GM23338 (cell line): Measurements from ENCODE around the gene SPINDOC. TPM values are rescaled to one million over a fixed set of nuclear protein-coding genes. Genes with fewer than 3 reads are reported as not detected.

Experiments used
- ATAC-seq: fragments of 200-7000 bp; cut with Tn5 transposase; 3 replicates; pipeline ENCODE4 v1.9.1; 2020
- DNase-seq: peaks from one replicate; pipeline ENCODE4 v3.0.0-alpha.2; 2015; ENCODE audit warnings: low spot score
- H2AFZ ChIP-seq: fragments of 200-600 bp; sonication (generic); 2 replicates; pipeline ENCODE4 v1.8.0; 2016; ENCODE audit warnings: antibody characterized with exemption, mild to moderate bottlenecking, moderate library complexity
- H3F3A ChIP-seq: fragments of 200-600 bp; sonication (generic); replicated peaks from 2 replicates; pipeline ENCODE4 v1.8.0; 2017; ENCODE audit warnings: antibody characterized with exemption, mixed run types, low read depth
- H3K27ac ChIP-seq: fragments of 200-600 bp; sonication (generic); 2 replicates; pipeline ENCODE4 v1.6.1; 2016; ENCODE audit warnings: low read depth
- H3K27me3 ChIP-seq: fragments of 200-600 bp; sonication (generic); 2 replicates; pipeline ENCODE4 v1.8.0; 2016; ENCODE audit warnings: mild to moderate bottlenecking, mixed run types, moderate library complexity; ENCODE audit not compliant: insufficient read depth
- H3K36me3 ChIP-seq: fragments of 200-600 bp; sonication (generic); 2 replicates; pipeline ENCODE4 v1.8.0; 2016; ENCODE audit warnings: mild to moderate bottlenecking; ENCODE audit not compliant: insufficient read depth
- H3K4me1 ChIP-seq: fragments of 200-600 bp; sonication (generic); 2 replicates; pipeline ENCODE4 v1.8.0; 2016; ENCODE audit warnings: mild to moderate bottlenecking, moderate library complexity; ENCODE audit not compliant: insufficient read depth
- H3K4me2 ChIP-seq: fragments of 200-600 bp; sonication (generic); 2 replicates; pipeline ENCODE4 v1.7.1; 2017; ENCODE audit warnings: mixed run types
- H3K4me3 ChIP-seq: fragments of 200-600 bp; sonication (generic); 2 replicates; pipeline ENCODE4 v1.6.1; 2016; ENCODE audit warnings: mixed run types
- H3K79me2 ChIP-seq: fragments of 200-600 bp; sonication (generic); replicated peaks from 2 replicates; pipeline ENCODE4 v1.8.0; 2017; ENCODE audit warnings: mild to moderate bottlenecking; ENCODE audit not compliant: insufficient read depth
- H3K9me2 ChIP-seq: fragments of 200-600 bp; sonication (generic); 2 replicates; pipeline ENCODE4 v1.8.0; 2017; ENCODE audit not compliant: insufficient read depth
- H4K20me1 ChIP-seq: fragments of 200-600 bp; sonication (generic); replicated peaks from 2 replicates; pipeline ENCODE4 v1.8.0; 2017; ENCODE audit warnings: mild to moderate bottlenecking; ENCODE audit not compliant: insufficient read depth
- H3K27ac Mint-ChIP-seq: 2 replicates; pipeline ENCODE4 v1.8.0; 2020; ENCODE audit warnings: inconsistent platforms, mild to moderate bottlenecking, moderate library complexity, mixed read lengths
- H3K27me3 Mint-ChIP-seq: 3 replicates; pipeline ENCODE4 v1.8.0; 2022; ENCODE audit warnings: low read depth, mild to moderate bottlenecking, moderate library complexity, mixed read lengths, inconsistent platforms; ENCODE audit not compliant: insufficient read depth, poor library complexity
- H3K36me3 Mint-ChIP-seq: 3 replicates; pipeline ENCODE4 v1.8.0; 2021; ENCODE audit warnings: low read depth, mild to moderate bottlenecking, inconsistent platforms, moderate library complexity, mixed read lengths
- H3K4me1 Mint-ChIP-seq: 3 replicates; pipeline ENCODE4 v1.8.0; 2020; ENCODE audit warnings: mild to moderate bottlenecking, inconsistent platforms, mixed read lengths
- H3K4me3 Mint-ChIP-seq: 3 replicates; pipeline ENCODE4 v1.8.0; 2021; ENCODE audit warnings: moderate library complexity, mild to moderate bottlenecking, inconsistent platforms, mixed read lengths
- H3K9me3 Mint-ChIP-seq: 3 replicates; pipeline ENCODE4 v1.8.0; 2020; ENCODE audit warnings: moderate library complexity, mild to moderate bottlenecking, inconsistent platforms, mixed read lengths
- CREB1 ChIP-seq: fragments of 250-450 bp; sonication (Bioruptor Pico); IDR thresholded peaks from 2 replicates; pipeline ENCODE4 v1.5.0; 2020; ENCODE audit warnings: low read depth, mild to moderate bottlenecking, moderate library complexity
- CTCF ChIP-seq, 2 experiments: fragments of 200-600 bp in 1 of 2; sonication (generic) in 1 of 2; conservative IDR thresholded peaks; 2 replicates each; pipeline versions ENCODE4 v1.5.1 to v1.6.1; 2016 to 2017; ENCODE audit warnings: antibody characterized with exemption in 2 of 2, low read depth in 2 of 2, mild to moderate bottlenecking in 2 of 2, moderate library complexity in 1 of 2
- ETS1 ChIP-seq: IDR thresholded peaks from 2 replicates; pipeline ENCODE4 v1.6.1; 2016; ENCODE audit warnings: antibody characterized with exemption
- EZH2 ChIP-seq: fragments of 200-600 bp; sonication (generic); IDR thresholded peaks from one replicate; pipeline ENCODE4 v1.8.0; 2017; ENCODE audit warnings: antibody characterized with exemption, mild to moderate bottlenecking, low read depth; ENCODE audit not compliant: unreplicated experiment
- EZH2phosphoT487 ChIP-seq: fragments of 200-600 bp; sonication (generic); IDR thresholded peaks from one replicate; pipeline ENCODE4 v1.8.1; 2018; ENCODE audit warnings: antibody characterized with exemption; ENCODE audit not compliant: unreplicated experiment
- JUNB ChIP-seq: IDR thresholded peaks from one replicate; pipeline ENCODE4 v1.6.1; 2016; ENCODE audit warnings: antibody characterized with exemption; ENCODE audit not compliant: unreplicated experiment
- NANOG ChIP-seq: IDR thresholded peaks from 2 replicates; pipeline ENCODE4 v1.6.1; 2016; ENCODE audit warnings: antibody characterized with exemption, borderline replicate concordance
- POLR2AphosphoS5 ChIP-seq: IDR thresholded peaks from 2 replicates; pipeline ENCODE4 v1.6.1; 2016; ENCODE audit warnings: antibody characterized with exemption, low read depth
- REST ChIP-seq: IDR thresholded peaks from one replicate; pipeline ENCODE4 v1.6.1; 2018; ENCODE audit warnings: antibody characterized with exemption; ENCODE audit not compliant: unreplicated experiment
- STAT1 ChIP-seq: IDR thresholded peaks from one replicate; pipeline ENCODE4 v1.6.1; 2016; ENCODE audit warnings: antibody characterized with exemption; ENCODE audit not compliant: unreplicated experiment
- ZNF114 ChIP-seq: fragments of 250-450 bp; sonication (Bioruptor Pico); IDR thresholded peaks from 2 replicates; pipeline ENCODE4 v1.5.0; 2020; ENCODE audit warnings: mild to moderate bottlenecking, moderate library complexity
- ZNF331 ChIP-seq: fragments of 250-450 bp; sonication (Bioruptor Pico); IDR thresholded peaks from 2 replicates; pipeline ENCODE4 v1.5.0; 2020; ENCODE audit warnings: low read depth, mild to moderate bottlenecking, moderate library complexity
- ZNF462 ChIP-seq: fragments of 250-450 bp; sonication (Bioruptor Pico); IDR thresholded peaks from 2 replicates; pipeline ENCODE4 v1.5.0; 2020; ENCODE audit warnings: mild to moderate bottlenecking, moderate library complexity
- polyA plus RNA-seq: library from polyadenylated mRNA; unstranded; fragments of >200 nt; fragmentation: Nextera tagmentation; extraction: Ambion mirVana; gene quantifications from 2 replicates; pipeline ENCODE4 v1.2.1, GENCODE V29; 2016
- total RNA-seq: library from RNA; depleted of rRNA; stranded (reverse); fragments of >200 nt; shearing (Covaris generic); gene quantifications from 2 replicates; pipeline ENCODE4 v1.2.3, GENCODE V29; 2014

Gene SPINDOC
- total and polyA plus RNA-seq, 2 experiments from 2014 or later = 9.4 to 84.7 TPM

- peak overlapping the region; percentile 78 for H2AFZ ChIP-seq
These were observed 44.1 kb upstream of the SPINDOC start for GRCh38 chr11:63769042-63769713.

More at GRCh38 chr11:63769042-63769713, 44.1 kb upstream of the SPINDOC start:
- Mint-ChIP-seq H3K4me1 (peaks cover 37% of the 10 kb centered on the region), H3K4me3 (peak overlapping the region; percentile 52; the same call in 2 of the 3 replicates), H3K36me3 (peaks cover 14% of the 10 kb centered on the region; the same call in 2 of the 3 replicates), H3K9me3 (peaks cover 3% of the 10 kb centered on the region; the same call in 1 of the 3 replicates), H3K27ac (no peak overlapping the region), H3K27me3 (peaks cover 40% of the 10 kb centered on the region)
- DNase-seq (peak; percentile 55), ATAC-seq (peak; percentile 12)
- Histone ChIP-seq H3K4me2 (peak overlapping the region; percentile 95), H3K4me1 (peaks cover 37% of the 10 kb centered on the region), H3K4me3 (peak overlapping the region; percentile 75), H3K9me2 (no peaks in the 10 kb centered on the region), H3K79me2 (peaks cover 23% of the 10 kb centered on the region), H4K20me1 (peaks cover 12% of the 10 kb centered on the region), H3K36me3 (no peaks in the 10 kb centered on the region), H3K27me3 (peaks cover 36% of the 10 kb centered on the region), H3F3A (0 out of 2 replicates have a peak, but pooled peaks cover 12% of the 10 kb centered on the region), H3K27ac (no peak overlapping the region)
- TF ChIP-seq JUNB (no peak), ETS1 (no peak), ZNF114 (CRISPR knock-in tag) (no peak), CTCF (conservative IDR thresholded peaks at IDR 0.05; ENCODE audit: low read depth in 2 of 2) (no peak), CREB1 (CRISPR knock-in tag) (no peak), NANOG (no peak), EZH2 (no peak), POLR2AphosphoS5 (no peak), REST (no peak), EZH2phosphoT487 (no peak), ZNF331 (CRISPR knock-in tag) (no peak), STAT1 (no peak), ZNF462 (CRISPR knock-in tag) (no peak)
